ENCODE data around the gene C22orf23.
"Not testable (repeated sequence)": the region's sequence is repeated elsewhere in the genome, so short reads cannot be mapped to it uniquely, and the experiment has no call there.

Gene C22orf23

GRCh38 chr22:37951305-37951704 is 2.1 kb downstream of the C22orf23 start:
- no peak for DNase-seq

GRCh38 chr22:37947142-37947795 is 6.1 kb downstream of the C22orf23 start:
- DNase-seq: not testable (repeated sequence)

- not testable (repeated sequence) for DNase-seq
These were observed 9.0 kb downstream of the C22orf23 start for GRCh38 chr22:37944423-37944822.

GRCh38 chr22:37943825-37944198 is 9.6 kb downstream of the C22orf23 start:
- no peak for DNase-seq

- no peak for DNase-seq
These were observed 10.1 kb downstream of the C22orf23 start for GRCh38 chr22:37943136-37943824.

- DNase-seq: no peak
These were observed 11.3 kb downstream of the C22orf23 start for GRCh38 chr22:37942133-37942532.

- no peak for DNase-seq
These were observed 12.6 kb downstream of the C22orf23 start for GRCh38 chr22:37940698-37941376.

GRCh38 chr22:37933711-37934376 is 19.6 kb downstream of the C22orf23 start:
- DNase-seq: peak; percentile 74 to 76

- DNase-seq: no peak
These were observed 20.4 kb downstream of the C22orf23 start for GRCh38 chr22:37932821-37933578.

- DNase-seq: no peak
These were observed 21.0 kb downstream of the C22orf23 start for GRCh38 chr22:37932401-37932800.

GRCh38 chr22:37931893-37932389 is 21.5 kb downstream of the C22orf23 start:
- DNase-seq: no peak

GRCh38 chr22:37930952-37931440 is 22.4 kb downstream of the C22orf23 start:
- no peak for DNase-seq

- no peak for DNase-seq
These were observed 23.0 kb downstream of the C22orf23 start for GRCh38 chr22:37930270-37930951.

- DNase-seq: no peak
These were observed 24.0 kb downstream of the C22orf23 start for GRCh38 chr22:37929390-37929789.

- DNase-seq: no peak
These were observed 25.8 kb downstream of the C22orf23 start for GRCh38 chr22:37927637-37927936.

GRCh38 chr22:37926771-37927636 is 26.4 kb downstream of the C22orf23 start:
- DNase-seq: no peak

GRCh38 chr22:37926358-37926757 is 27.0 kb downstream of the C22orf23 start:
- DNase-seq: no peak

GRCh38 chr22:37925767-37926166 is 27.6 kb downstream of the C22orf23 start:
- no peak for DNase-seq

- no peak for DNase-seq
These were observed 28.1 kb downstream of the C22orf23 start for GRCh38 chr22:37925330-37925729.

GRCh38 chr22:37924386-37925065 is 28.9 kb downstream of the C22orf23 start:
- DNase-seq: no peak

Measured in activated CD4-positive, alpha-beta T cell treated with anti-CD3 and anti-CD28 coated beads, Interleukin-2, amount 50 U/mL, for 4 hours (primary cell).